ENCODE data around the gene WDR70. TPM values are rescaled to one million over a fixed set of nuclear protein-coding genes. Genes with fewer than 3 reads are reported as not detected.

WDR70 gene
- total and polyA plus RNA-seq, 2 of the 8 experiments (the other 6 are each of a cell fraction or from before 2014, with no cell fraction given), result 10.6 to 37.4 TPM

DNA sequence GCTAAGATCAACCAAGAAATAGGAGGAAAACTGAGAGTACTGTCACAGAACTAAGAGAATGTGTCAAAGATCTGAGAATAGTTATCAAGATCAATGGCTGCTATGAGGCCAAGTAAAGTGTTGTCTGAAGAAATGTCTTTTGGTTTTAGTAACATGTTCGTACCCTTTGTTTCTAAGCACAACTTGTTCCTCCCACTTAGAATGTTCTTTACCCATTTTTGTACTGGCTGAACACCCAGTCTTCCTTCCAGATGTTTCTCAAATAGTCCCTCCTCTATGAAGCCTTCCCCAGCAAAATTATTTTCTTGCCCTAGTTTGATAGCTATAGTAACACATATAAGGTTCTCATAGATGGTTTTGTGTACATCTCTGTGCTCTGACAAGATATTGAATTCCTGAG, 191.5 kb downstream of the WDR70 start:
- Histone ChIP-seq H2BK20ac (ENCODE audit: low read length) (no peak overlapping the region), H3K9me3 (ENCODE audit: insufficient read depth in 2 of 2, low read depth in 1 of 2, low read length in 1 of 2) (no peaks in the 10 kb centered on the region), H3K4me2 (ENCODE audit: insufficient read depth in 1 of 2, low read depth in 2 of 2, low read length in 2 of 2) (no peak overlapping the region), H4K91ac (replicated peaks; ENCODE audit: insufficient read length, low read length) (no peak overlapping the region), H3K36me3 (ENCODE audit: control insufficient read depth in 2 of 4, insufficient read depth in 4 of 4, low read length in 3 of 4) (no peaks in the 10 kb centered on the region), H3K23me2 (ENCODE audit: low read depth, low read length) (no peaks in the 10 kb centered on the region), H3K27me3 (replicated peaks in 1 of 4; ENCODE audit: control insufficient read depth in 3 of 4, extremely low read depth in 1 of 4, insufficient read depth in 3 of 4, low read length in 3 of 4) (no peaks in the 10 kb centered on the region), H4K5ac (ENCODE audit: insufficient read length, low read depth, low read length) (no peak overlapping the region), H3K56ac (replicated peaks; ENCODE audit: insufficient read length, low read depth, low read length) (no peak overlapping the region), H4K20me1 (replicated peaks in 1 of 2; ENCODE audit: control insufficient read depth in 1 of 2, insufficient read depth in 2 of 2, low read length in 2 of 2) (no peaks in the 10 kb centered on the region), H2AFZ (ENCODE audit: low read length) (no peak overlapping the region), H3K4ac (replicated peaks; ENCODE audit: insufficient read length, low read depth, low read length) (no peak overlapping the region), H3K4me3 (ENCODE audit: extremely low read depth in 1 of 4, insufficient read depth in 2 of 4, low read depth in 3 of 4, low read length in 4 of 4) (no peak overlapping the region), H2BK120ac (replicated peaks; ENCODE audit: low read depth, low read length) (no peak overlapping the region), H3K79me1 (ENCODE audit: low read depth, low read length) (no peaks in the 10 kb centered on the region), H2BK15ac (ENCODE audit: low read length) (no peak overlapping the region), H4K8ac (ENCODE audit: extremely low read depth, insufficient read depth, low read length) (no peak overlapping the region), H2AK5ac (ENCODE audit: low read depth, low read length) (no peak overlapping the region), H3K79me2 (ENCODE audit: control insufficient read depth in 1 of 2, insufficient read depth in 2 of 2, low read length in 2 of 2) (no peaks in the 10 kb centered on the region), H3K14ac (ENCODE audit: insufficient read length) (no peak overlapping the region), H3K18ac (ENCODE audit: extremely low read depth, low read length) (no peak overlapping the region), H2BK5ac (ENCODE audit: low read depth, low read length) (no peak overlapping the region), H2BK12ac (ENCODE audit: low read depth, low read length) (no peak overlapping the region), H3K4me1 (replicated peaks in 1 of 4; ENCODE audit: control insufficient read depth in 3 of 4, insufficient read depth in 4 of 4, low read length in 3 of 4) (no peaks in the 10 kb centered on the region; a peak in 1 of 7 replicates), H3K9ac (replicated peaks in 1 of 4; ENCODE audit: extremely low read depth in 1 of 4, low read depth in 3 of 4, low read length in 3 of 4) (no peak overlapping the region), H3K27ac (ENCODE audit: low read depth, low read length) (no peak overlapping the region), H3K23ac (ENCODE audit: insufficient read length) (no peak overlapping the region)
- POLR2A ChIA-PET (ENCODE audit: partially characterized antibody), result no interaction called here
- DNase-seq (ENCODE audit: low read depth in 1 of 2, low spot score in 2 of 2) (no peak), FAIRE-seq (no peak)
- 76% methylated on average over 1 of the region's 1 CpG; no CpG with 5 or more reads in 1 of the 2 experiments for WGBS, 2 experiments (ENCODE audit: extremely low coverage in 1 of 2, insufficient coverage in 1 of 2, insufficient read length in 1 of 2, insufficient replicate concordance in 2 of 2, low coverage in 1 of 2, low lambda C conversion rate in 2 of 2, missing lambda C conversion rate in 1 of 2)
- CTCF ChIA-PET (ENCODE audit: partially characterized antibody), result interaction anchor here (0.6 kb wide), 1 partner anchor 557 kb away, joined by 3 read pairs; no protein-coding TSS in a partner anchor
- TF ChIP-seq GABPA (IDR thresholded peaks at IDR 0.05; ENCODE audit: borderline replicate concordance, insufficient read depth, low read length), result no peak
- TF ChIP-seq BACH1 (IDR thresholded peaks at IDR 0.05; ENCODE audit: low read length), result no peak
- TF ChIP-seq BCL11A (IDR thresholded peaks at IDR 0.05; ENCODE audit: low read depth in 2 of 2, low read length in 2 of 2), result no peak
- TF ChIP-seq KDM4A (IDR thresholded peaks at IDR 0.05; ENCODE audit: low read depth, low read length, severe bottlenecking), result no peak
- TF ChIP-seq YY1 (IDR thresholded peaks at IDR 0.05; ENCODE audit: low read depth, low read length), result no peak
- TF ChIP-seq MAX (IDR thresholded peaks at IDR 0.05), result no peak
- no peak for TF ChIP-seq MAFK (IDR thresholded peaks at IDR 0.05; ENCODE audit: low read depth, low read length)
- no peak for TF ChIP-seq CHD2 (IDR thresholded peaks at IDR 0.05; ENCODE audit: low read length)
- TF ChIP-seq POLR2AphosphoS5 (IDR thresholded peaks at IDR 0.05; ENCODE audit: low read depth, low read length), result no peak
- no peak for TF ChIP-seq JUND (IDR thresholded peaks at IDR 0.05; ENCODE audit: low read length)
- TF ChIP-seq RFX5 (IDR thresholded peaks at IDR 0.05; ENCODE audit: borderline replicate concordance, low read depth, low read length), result no peak
- no peak for TF ChIP-seq TAF7 (optimal IDR thresholded peaks at IDR 0.05; ENCODE audit: borderline replicate concordance, low read depth, low read length)
